ENCODE measurements around the gene HMG20A. TPM values are rescaled to one million over a fixed set of nuclear protein-coding genes. Genes with fewer than 3 reads are reported as not detected.
A peak's percentile ranks its signal among the peaks of the same experiment; 100 is the strongest.

HMG20A gene
- total and polyA plus RNA-seq, 2 of the 13 experiments (the other 11 are each of a cell fraction or from before 2014, with no cell fraction given), result 28.0 to 35.2 TPM

GRCh38 chr15:77527164-77527778 lies 106.6 kb downstream of the HMG20A start:
- H3K9ac ChIP-seq (ENCODE audit: insufficient read depth, low read depth, low read length), result peak overlapping the region; percentile 44
- POLR2A ChIA-PET, result interaction anchor here (1.0 to 3.8 kb wide), 3 partner anchors 9 to 19 kb away, joined by 4 to 19 read pairs (median 11); no protein-coding TSS in a partner anchor
- no TSS peak for BruUV-seq (replicated peaks)
- ATAC-seq, result peak; percentile 87
- in situ Hi-C loops (cut with HindIII; ENCODE audit: extremely low pct_ligation_motif_present, low pct_unique_long_range_greater_than_20kb) (no loop called here), intact Hi-C loops (cut with micrococcal nuclease; ENCODE audit: unreplicated experiment) (no loop called here)
- no peaks in the 10 kb centered on the region for H3K79me2 ChIP-seq (ENCODE audit: insufficient read depth, low read length)
- H3K27me3 ChIP-seq (ENCODE audit: control insufficient read depth in 1 of 2, insufficient read depth in 2 of 2, low read length in 2 of 2), result no peaks in the 10 kb centered on the region
- no peaks in the 10 kb centered on the region for H4K20me1 ChIP-seq (ENCODE audit: insufficient read depth, low read length)
- H3K9me3 ChIP-seq (ENCODE audit: low read length), result no peaks in the 10 kb centered on the region
- peak; percentile 72 for FAIRE-seq
- H3K4me1 ChIP-seq (ENCODE audit: insufficient read depth, low read length), result peaks cover 61% of the 10 kb centered on the region
- H3K4me2 ChIP-seq (ENCODE audit: low read depth, low read length), result peak overlapping the region; percentile 84
- CTCF ChIA-PET (ENCODE audit: low intra/inter-chr PET ratio, low total read pairs), result no interaction called here
- no peak overlapping the region for H2AFZ ChIP-seq (ENCODE audit: low read length)
- H3K36me3 ChIP-seq (replicated peaks in 1 of 2; ENCODE audit: control insufficient read depth in 1 of 2, insufficient read depth in 2 of 2, low read length in 2 of 2), result no peaks in the 10 kb centered on the region
- 7% methylated on average over 5 of the region's 15 CpGs for WGBS (ENCODE audit: low lambda C conversion rate)
- H3K27ac ChIP-seq (ENCODE audit: extremely low read length, insufficient read depth, low read length), result peak overlapping the region; percentile 46
- DNase-seq (ENCODE audit: low spot score), result peak; percentile 70
- peak overlapping the region; percentile 35 to 57 (median 42); a peak in 5 of 6 replicates for H3K4me3 ChIP-seq (replicated peaks in 1 of 3; ENCODE audit: insufficient read depth in 1 of 3, low read depth in 2 of 3, low read length in 3 of 3)
- TF ChIP-seq TP53 (CRISPR knock-in tag; conservative IDR thresholded peaks at IDR 0.05) (no peak), MEIS2 (CRISPR knock-in tag; IDR thresholded peaks at IDR 0.05) (0 out of 2 replicates have a peak, but pooled peaks have one; percentile 35), MIXL1 (CRISPR knock-in tag; IDR thresholded peaks at IDR 0.05) (no peak), KIAA2018 (CRISPR knock-in tag; IDR thresholded peaks at IDR 0.05; ENCODE audit: borderline replicate concordance) (no peak), SALL2 (CRISPR knock-in tag; IDR thresholded peaks at IDR 0.05) (no peak), ZNF589 (CRISPR knock-in tag; conservative IDR thresholded peaks at IDR 0.05) (no peak), DMAP1 (CRISPR knock-in tag; IDR thresholded peaks at IDR 0.05) (0 out of 2 replicates have a peak, but pooled peaks have one; percentile 47), ATF2 (CRISPR knock-in tag; IDR thresholded peaks at IDR 0.05) (0 out of 2 replicates have a peak, but pooled peaks have one; percentile 31), ZNF20 (CRISPR knock-in tag; IDR thresholded peaks at IDR 0.05) (no peak), ZNF335 (CRISPR knock-in tag; IDR thresholded peaks at IDR 0.05) (0 out of 2 replicates have a peak, but pooled peaks have one; percentile 30)
- TF ChIP-seq, protein P1, sequence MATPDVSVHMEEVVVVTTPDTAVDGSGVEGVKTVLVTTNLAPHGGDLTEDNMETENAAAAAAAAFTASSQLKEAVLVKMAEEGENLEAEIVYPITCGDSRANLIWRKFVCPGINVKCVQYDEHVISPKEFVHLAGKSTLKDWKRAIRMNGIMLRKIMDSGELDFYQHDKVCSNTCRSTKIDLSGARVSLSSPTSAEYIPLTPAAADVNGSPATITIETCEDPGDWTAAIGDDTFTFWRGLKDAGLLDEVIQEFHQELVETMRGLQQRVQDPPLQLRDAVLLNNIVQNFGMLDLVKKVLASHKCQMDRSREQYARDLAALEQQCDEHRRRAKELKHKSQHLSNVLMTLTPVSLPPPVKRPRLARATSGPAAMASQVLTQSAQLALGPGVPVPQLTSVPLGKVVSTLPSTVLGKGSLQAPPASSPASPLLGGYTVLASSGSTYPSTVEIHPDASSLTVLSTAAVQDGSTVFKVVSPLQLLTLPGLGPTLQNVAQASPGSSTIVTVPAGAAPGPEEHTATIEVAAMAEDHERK (CRISPR knock-in tag; IDR thresholded peaks at IDR 0.05; ENCODE audit: low read depth), result no peak
- TF ChIP-seq, protein P2, sequence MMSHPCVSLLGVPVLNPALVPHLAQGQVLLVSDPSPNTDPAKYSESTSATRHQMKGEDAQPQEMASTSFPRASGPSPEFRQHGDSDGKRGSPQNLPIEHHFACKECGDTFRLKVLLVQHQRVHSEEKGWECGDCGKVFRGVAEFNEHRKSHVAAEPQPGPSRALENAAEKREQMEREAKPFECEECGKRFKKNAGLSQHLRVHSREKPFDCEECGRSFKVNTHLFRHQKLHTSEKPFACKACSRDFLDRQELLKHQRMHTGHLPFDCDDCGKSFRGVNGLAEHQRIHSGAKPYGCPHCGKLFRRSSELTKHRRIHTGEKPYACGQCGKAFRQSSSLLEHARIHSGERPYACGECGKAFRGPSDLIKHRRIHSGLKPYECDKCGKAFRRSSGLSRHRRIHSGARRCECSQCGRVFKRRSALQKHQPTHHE (CRISPR knock-in tag; IDR thresholded peaks at IDR 0.05; ENCODE audit: borderline replicate concordance), result no peak

Measured in HepG2 (cell line).